ENCODE data around the gene PKNOX2.

PKNOX2 gene

DNA sequence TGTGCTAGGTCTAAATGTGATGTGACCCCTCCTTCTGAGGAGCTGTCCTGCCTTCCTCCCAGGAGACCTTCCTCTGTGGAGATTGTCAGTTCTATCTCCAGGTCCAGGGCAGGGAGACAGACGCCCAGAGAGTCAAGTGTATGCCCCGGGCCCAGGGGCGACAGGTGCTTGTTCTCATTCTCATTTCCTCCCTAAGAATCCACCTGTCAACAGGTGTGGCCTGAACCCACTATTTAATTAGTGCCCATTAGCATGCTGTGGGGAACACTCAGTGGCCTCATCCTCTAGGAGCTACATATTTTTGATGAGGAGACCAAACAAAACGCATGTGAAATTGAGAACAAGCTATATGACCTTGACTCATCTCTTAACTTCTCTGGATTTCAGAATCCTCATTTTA lies 9.5 kb downstream of the PKNOX2 start:
- no peak for DNase-seq (ENCODE audit: low read depth)

DNA sequence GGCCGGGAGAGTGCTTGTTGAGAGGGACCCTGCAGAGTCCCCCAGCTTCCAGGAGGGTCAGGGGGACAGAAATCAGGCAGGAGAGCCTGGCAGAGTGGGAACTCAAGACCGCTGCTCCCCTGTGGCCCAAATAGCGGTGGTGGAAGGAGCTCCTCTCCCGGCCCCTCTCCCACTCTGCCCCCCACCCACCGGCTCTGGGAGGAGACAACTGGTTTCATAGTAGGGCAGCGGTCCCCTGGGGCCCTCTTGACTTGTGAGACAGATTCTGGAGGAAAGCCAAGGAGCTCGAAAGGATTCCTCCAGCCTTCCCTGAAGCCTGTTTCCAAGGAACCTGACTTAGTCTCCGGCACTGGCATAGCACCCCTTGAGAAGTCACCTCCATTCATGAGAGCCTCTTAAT lies 10.1 kb downstream of the PKNOX2 start:
- DNase-seq (ENCODE audit: low read depth): no peak

DNA sequence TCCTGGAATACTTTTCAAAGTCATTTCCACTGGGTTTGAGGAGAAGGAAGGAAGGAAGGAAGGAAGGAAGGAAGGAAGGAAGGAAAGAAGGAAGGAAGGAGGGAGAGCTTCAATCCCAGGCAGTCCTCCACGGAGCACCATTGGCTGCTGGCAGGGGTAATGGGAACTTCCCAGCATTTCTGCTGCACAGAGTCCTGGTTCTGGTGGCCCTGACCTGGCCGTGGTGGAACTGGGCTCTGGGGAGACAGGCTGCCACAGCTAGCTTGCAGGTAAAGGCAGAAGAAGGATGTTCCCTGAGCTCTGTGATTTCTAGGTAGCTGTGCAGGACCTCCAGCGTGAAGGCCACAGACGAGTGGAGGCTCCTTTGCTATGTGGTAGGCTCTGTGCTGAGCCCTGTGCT lies 10.6 kb downstream of the PKNOX2 start:
- no peak for DNase-seq (ENCODE audit: low read depth)

DNA sequence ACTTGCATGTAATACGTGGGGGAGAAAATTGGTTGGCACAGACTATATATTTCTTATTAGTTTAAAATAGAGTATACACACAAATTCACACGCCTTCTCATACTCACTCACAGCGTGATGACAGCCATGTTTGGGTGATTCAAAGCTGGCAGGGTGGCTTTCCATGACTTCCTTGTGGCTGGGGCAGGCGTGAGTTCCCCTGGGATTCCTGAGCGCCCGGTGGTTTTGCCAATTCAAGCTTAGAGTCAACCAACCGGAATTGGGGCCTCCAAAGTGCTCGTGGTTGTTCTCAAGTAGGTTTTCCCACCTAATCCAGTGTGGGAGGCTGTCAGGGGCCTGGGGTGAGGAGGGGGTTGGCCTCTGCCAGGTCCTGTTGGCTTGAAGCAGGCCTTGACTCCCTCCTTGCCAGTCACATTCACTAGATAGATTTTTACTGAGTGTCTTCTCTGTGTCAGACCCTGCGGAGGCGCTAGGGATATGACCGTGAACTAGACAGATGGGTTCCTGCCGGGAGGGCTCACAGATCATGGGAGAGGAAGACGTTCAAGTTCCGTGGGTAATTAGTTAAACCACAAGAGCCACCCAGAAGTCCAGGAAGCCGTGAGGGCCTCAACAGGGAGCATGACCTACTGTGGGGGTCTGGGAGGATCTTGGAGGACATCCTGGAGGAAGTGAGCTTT lies 11.5 kb downstream of the PKNOX2 start:
- no peak for DNase-seq (ENCODE audit: low read depth)

DNA sequence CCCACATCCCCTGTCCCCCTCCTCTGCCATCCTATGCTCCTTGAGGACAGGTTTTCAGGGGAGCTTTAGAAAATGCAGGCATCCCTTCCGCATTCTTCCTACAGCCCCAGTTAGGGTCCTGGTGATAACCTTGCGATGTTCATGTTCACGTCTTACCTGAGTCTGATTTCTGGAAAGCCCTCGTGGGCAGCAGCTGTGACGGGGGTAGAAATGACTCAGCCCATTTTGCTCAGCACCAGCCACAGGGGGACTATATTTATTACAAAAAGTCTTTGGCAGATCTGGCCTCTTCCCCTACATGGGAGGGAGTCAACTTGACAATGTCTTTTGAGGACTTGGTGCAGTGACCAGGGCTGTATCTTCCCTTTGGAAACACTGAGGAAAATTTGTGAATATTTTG lies 12.3 kb downstream of the PKNOX2 start:
- DNase-seq (ENCODE audit: low read depth): no peak

DNA sequence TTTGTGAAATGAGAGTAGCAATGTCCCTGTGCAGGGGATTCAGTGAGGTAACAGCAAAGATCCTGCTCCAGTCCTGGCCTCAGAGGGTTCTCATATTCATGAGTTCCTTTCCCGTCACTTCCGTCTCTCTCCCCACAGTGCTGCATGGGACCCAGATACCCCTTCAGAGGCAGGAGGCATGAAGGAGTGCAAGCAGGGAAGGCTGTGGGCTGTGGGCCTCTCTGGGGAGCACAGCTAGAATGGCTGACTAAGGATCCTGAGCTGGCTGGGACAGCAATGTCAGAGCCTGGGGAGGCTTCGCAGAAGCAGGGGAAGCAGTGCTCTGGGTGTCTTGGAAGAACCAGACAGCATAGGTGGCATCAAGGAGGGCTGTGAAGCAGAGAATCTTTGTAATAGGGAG lies 13.0 kb downstream of the PKNOX2 start:
- DNase-seq (ENCODE audit: low read depth): no peak

DNA sequence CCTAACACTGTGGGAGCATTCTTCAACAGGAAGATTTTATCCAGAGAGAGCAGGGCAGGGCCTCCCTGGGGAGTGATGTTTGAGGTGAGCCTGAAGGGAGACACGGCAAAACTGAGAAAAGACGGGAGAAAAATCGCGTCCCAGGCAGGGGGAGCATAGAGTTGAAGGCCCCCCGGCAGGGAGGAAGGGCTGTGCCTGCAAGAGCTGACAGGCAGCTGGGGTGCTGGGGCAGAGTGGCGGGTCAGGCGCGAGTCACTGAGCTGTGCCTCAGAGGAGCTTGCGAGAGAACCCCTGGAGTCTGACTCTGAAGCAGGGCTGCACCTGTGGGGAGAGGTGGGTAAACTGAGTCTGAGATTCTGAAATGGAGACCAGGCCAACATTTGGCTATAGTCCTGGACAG lies 14.8 kb downstream of the PKNOX2 start:
- DNase-seq (ENCODE audit: low read depth): no peak

DNA sequence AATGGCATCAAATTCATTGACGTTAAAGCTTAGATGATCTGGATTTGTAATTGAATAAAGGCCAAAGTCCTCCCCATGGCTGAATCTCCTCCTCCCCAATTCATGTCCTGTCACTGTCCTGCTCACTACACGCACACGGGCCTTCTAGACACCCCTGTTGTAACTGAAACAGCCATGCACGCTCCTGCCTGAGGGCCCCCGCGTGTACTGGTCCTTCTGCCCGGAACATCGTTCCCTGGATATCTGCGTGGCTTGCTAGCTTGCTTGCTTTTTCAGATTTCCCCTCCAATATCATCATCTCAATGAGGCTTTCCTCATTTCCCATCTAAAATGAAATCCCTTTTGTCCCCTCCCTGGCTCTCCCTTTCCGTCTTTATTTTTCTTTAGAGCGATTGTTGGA lies 15.3 kb downstream of the PKNOX2 start:
- no peak for DNase-seq (ENCODE audit: low read depth)

DNA sequence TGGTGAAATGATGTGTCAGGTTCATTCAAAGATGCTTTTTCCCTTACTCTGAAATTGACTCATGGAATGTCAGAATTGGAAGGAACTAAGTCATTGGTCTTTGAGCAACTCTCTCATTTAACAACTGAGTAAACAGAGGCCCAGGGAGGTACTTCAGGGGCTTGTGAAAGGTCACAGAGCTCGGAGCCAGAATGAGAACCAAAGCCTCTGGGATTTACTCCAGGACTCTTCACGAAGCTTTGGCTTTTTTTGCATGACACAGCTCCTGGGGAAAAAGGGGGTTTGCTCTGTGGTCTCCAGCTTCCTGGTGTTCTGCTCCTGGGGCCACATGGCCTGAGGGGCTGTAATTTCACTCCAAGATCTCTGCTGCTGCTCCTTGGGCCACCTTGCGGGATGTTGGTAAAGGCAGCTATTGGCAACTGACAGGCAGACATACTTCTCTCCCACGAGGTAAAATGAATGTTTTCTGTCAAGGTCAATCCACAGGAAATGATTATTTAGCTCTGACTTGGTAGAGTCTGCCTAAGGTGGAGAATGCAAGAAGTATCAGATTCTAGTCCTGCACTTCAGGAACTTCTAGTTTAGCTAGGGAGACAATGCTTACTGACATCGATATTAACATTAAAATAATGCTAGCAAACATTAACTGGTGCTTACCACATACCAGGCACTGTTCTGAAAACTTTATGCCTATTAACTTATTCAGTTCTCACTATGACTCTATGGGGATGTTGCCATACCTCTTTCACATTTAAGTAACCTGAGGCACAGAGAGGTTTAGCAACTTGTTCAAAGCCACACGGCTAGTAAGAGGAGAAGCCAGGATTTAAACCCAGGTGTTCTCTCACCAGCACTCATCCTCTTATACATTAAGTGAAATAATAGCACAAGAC lies 16.1 kb downstream of the PKNOX2 start:
- DNase-seq (ENCODE audit: low read depth): peak; percentile 27

DNA sequence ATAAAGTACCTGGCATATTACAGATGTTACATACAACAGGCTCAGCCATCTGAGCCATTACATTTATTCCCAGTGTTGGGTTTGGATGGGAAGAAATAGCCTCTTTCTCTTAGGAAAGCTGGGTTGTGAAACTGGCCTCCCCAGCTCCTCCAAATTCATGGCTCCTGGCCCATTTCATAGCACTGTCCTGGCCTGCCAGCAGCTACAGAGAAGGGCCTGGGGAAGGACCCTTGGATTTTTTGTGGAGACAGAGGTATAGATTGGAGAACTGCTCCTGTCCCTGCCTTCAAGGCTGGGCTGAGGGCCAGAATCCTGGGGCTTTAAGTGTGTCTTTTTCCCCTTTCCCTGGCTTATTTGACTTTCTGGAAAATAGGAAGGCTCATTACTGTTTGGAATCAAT lies 18.0 kb downstream of the PKNOX2 start:
- DNase-seq (ENCODE audit: low read depth): no peak

DNA sequence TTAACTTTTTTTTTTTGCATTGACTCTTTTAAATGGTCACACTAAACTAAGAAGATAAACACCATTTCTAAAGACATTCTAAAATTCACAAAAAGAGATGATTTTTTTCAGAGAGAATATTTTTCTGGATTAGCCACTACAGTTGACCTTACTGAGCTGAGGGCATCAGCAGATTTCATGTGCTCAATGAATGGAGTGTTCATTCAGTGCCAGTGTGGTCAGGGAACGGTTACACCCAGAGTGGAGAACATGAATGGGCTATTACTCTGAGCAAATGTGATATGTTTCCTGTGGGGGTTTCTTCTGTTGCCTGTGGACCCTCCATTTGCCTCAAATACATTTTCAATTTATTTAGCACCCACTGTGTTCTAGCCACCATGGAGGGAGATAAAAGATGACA lies 19.1 kb downstream of the PKNOX2 start:
- no peak for DNase-seq (ENCODE audit: low read depth)

DNA sequence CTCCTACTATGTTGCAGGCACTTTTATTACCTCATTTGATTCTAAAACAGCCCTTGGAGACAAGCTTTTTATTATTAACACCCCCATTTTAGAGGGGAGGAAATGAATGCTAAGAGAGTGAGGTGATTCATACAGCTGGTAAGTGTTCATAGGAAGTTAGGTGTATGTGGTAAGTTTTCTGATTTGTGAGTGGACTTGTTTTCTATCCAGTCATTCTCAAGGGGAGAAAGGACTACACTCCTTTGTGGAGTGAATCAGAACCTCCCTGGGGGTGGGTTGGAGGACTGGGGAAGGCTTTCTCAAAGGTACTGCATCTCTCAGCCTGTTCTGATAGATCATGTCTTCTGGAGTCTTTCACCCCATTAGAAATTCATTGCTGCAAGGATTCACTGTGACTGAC lies 23.5 kb downstream of the PKNOX2 start:
- no peak for DNase-seq (ENCODE audit: low read depth)

DNA sequence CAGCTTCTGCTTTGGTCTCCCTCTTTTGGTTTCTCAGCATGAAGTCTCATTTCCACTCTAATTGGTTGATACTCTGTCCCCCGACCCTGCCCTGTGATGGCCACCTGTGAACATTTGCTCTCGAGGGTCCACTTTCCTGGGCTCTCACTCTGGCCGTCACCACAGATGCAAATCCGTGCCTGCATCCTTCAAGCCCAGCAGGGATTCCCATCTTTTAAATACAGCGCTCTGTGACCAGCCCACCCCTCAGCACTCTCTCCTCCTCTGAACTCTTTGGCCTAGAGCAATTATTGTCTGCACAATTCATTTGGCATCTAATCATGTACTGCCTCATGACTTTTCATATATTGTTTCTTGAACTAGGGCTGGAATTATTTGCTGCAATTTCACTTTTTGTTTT lies 26.0 kb downstream of the PKNOX2 start:
- no peak for DNase-seq (ENCODE audit: low read depth)

DNA sequence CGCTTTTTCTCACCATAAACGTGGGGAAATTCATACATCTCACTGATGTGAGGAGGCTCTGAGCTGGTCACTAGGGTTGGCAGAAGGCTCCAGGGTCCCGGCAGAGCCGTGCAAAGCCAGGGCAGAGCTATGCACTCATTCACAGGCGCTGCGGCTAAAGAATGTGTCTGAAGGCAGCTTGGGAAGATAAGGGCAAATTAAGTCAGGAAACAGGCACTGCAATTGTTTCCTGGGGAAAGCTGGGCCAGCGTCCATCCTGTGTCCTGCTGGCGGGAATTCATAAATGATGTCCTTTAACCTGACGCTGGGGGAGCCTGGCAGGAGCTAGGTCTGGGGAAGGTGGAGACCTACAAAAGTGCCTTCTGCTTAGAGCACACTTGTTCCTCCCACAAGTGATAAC lies 27.6 kb downstream of the PKNOX2 start:
- DNase-seq (ENCODE audit: low read depth): no peak

DNA sequence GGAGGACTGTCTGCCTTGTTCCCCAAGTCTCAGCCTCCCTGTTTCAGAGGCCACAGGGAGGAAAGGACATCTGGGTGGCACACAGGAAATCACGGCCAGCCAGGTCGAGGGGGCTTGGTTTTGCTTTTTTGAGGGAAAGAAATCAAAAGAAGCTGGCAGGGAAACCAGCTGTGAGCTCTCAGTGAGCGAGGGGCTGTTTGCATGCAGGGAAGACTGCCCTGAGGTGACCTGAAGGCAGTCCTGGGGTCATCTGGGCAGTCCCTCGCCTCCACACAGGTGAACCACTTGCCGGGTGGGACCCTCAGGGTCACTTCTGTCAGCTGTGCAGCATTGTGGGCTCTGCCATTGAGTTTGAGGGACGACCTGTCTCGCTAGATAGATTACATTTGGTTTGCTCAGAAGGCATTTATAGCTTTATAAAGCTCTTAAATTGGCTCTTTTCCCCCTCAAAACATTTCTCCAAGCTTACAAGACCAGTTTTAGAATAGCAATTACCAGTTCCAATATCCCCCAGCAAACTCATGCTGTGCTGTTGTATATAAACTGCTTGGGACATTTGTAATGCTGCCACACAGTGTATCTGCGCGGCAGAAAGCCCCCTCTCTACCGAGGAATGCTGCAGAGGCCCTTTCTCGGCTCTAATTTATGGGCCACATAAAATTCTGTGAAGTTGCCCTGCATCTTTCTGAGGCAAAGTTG lies 28.3 kb downstream of the PKNOX2 start:
- no peak for DNase-seq (ENCODE audit: low read depth)

DNA sequence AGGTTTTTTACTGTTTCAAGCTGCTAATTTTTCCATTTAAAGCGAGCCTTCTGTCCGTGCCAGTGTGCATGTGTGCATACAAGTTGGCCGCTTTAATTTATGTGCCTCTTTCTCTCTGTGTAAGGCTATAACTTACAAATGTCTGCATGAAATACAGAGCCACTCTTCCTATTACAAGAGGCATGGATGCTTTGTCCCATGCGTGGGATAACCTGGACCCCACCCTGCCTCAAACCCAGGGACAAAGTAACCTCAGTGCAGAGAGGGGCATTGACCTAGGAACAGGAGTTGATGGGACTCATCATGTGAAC lies 28.8 kb downstream of the PKNOX2 start:
- DNase-seq (ENCODE audit: low read depth): no peak

DNA sequence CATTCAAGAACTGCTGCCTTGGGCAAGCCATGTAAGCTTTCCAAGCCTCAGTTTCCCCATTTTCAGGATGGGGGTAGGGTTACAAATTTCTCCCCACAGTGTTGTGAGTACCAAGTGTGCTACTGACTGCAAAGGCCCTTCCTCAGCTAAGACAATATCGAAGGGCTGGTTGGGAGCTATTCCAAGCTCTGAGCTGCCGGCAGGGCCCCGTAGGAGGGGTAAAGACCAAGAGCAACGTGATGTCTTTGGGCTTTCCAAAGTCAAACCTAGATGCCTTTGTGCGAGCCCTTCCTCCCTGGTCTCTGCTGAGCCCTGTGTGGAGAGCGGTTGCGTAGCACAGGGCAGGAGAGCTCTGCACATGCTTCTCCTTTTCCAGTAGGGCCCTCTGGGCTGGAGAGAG lies 29.3 kb downstream of the PKNOX2 start:
- DNase-seq (ENCODE audit: low read depth): no peak

DNA sequence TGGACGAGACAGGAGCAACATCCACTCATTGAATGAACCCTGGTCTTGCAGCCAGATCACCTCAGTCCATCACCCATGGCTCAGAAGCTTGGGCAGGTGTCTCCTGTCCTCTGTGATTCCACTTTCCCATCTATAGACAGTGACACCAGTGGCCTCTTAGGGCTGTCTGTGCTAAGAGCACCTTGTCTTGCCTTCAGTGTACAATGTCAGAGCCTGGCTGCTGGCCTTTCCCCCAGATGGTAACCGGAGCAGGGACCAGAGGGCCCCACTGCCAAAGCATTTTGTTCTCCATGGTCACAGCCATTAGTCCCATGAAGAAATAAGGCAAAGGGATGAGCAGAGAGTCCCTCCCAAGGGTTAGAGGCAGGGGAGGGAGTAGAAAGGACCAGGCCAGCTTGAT lies 35.4 kb downstream of the PKNOX2 start:
- DNase-seq (ENCODE audit: low read depth): no peak

DNA sequence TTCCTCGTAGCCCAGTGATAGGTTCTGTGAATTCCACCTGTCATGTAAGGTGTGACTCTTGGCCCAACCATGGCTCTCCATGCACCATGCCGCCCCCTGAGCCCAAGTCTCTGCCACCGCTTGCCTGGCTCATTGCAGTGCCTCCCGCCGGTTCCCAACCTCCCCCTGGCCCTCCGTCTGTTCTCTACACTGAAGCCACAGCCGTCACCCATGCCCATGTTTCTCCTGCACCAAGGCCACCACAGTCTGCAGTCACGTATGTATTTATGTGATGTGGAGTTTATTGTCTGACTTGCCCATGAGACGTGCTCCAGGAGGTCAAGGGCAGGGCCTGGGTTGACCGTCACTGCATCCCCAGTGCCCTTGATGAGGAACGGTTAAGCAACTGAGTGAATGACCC lies 35.9 kb downstream of the PKNOX2 start:
- DNase-seq (ENCODE audit: low read depth): no peak

DNA sequence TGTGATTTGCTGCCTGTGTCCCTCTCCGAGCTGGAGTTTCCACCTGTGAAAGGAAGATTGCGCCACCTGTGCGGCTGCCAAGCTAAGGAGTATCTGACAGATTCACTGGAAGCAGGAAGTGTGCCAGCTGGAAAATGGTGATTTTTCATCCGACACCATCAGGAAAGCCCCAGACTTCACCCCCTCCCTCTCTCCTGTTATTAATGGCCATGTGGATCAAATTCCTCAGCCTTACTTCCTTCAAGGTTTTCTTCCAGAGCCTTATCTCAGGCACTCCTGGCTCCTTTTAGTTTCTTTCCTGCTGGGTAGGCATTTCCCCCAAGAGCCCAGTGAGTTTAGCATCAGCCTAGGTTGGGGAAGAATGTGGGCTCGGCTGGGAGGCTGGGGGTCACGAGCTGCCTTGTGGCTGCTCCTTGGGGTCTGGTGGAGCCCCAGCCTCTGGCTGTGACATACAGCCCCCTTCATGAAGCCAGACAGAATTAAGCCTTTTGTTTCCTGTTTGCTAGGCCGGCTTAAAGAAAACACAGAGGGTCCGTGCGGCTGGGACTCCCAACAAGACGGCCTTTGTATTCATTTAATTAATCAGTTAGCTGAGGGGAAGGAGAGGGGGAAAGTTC lies 37.1 kb downstream of the PKNOX2 start:
- no peak for DNase-seq (ENCODE audit: low read depth)

DNA sequence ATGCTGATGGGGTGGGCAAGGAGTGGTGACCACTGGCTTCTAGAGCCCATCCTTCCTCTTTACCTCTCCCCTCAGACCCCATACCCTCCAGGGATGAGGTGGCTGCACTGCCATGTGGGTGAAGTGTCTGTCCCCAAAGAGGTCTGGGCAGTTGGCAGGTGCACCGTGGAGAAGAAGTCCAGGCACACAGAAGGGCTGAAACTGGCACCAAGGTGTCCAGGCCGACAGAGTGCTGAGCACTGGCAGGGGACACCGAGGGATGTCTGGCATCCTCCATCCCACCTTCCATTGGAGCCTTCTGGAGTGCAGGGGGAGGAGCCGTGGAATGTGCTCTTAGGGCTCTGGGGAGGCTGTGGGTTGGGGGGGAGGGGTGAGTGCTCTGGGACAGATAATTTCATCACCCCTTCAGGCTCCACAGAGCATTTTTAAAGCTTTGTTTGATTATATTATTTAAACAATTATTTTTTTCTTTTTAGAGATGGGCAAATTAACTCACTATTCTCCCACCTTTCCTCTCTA lies 37.9 kb downstream of the PKNOX2 start:
- no peak for DNase-seq (ENCODE audit: low read depth)

DNA sequence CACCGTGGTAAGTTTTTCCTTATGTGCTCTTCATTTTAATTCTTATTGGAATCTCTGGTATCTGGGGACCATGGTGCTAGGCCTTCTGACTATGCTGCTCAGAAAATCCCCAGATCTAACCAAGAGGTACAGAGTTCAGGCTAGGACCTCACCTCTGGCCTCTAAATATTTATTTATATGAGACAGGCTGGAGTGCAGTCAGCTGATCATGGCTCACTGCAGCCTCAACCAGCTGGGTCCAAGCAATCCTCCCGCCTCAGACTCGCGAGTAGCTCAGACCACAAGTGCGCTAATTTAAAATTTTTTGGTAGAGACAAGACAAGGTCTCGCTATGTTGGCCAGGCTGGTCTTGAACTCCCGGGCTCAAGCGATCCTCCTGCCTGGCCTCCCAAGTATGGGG lies 38.4 kb downstream of the PKNOX2 start:
- DNase-seq (ENCODE audit: low read depth): no peak

Data from stromal cell of bone marrow (primary cell).